ENCODE data around the gene SNCG. TPM values are rescaled to one million over a fixed set of nuclear protein-coding genes. Genes with fewer than 3 reads are reported as not detected.

Gene SNCG
- total and polyA plus RNA-seq, 2 of the 8 experiments (the other 6 are each of a cell fraction or from before 2014, with no cell fraction given), result 4.4 to 12.2 TPM

- no peak for DNase-seq (ENCODE audit: low read depth in 1 of 2, low spot score in 2 of 2)
- H3K4me2 ChIP-seq (ENCODE audit: insufficient read depth in 1 of 2, low read depth in 2 of 2, low read length in 2 of 2), result no peak overlapping the region
- no peak for TF ChIP-seq RNF2 (IDR thresholded peaks at IDR 0.05; ENCODE audit: borderline replicate concordance, low read depth, low read length, missing control alignments, poor library complexity, severe bottlenecking)
- TF ChIP-seq BACH1 (IDR thresholded peaks at IDR 0.05; ENCODE audit: low read length), result no peak
- TF ChIP-seq KDM5A (IDR thresholded peaks at IDR 0.05; ENCODE audit: low read length), result no peak
- no peak for TF ChIP-seq SRF (IDR thresholded peaks at IDR 0.05; ENCODE audit: low read depth, low read length)
- TF ChIP-seq MAFK (IDR thresholded peaks at IDR 0.05; ENCODE audit: low read depth, low read length), result no peak
- TF ChIP-seq RAD21 (IDR thresholded peaks at IDR 0.05 in 1 of 2, conservative IDR thresholded peaks at IDR 0.05 in 1 of 2; ENCODE audit: low read depth in 2 of 2, low read length in 2 of 2), result no peak
- no peak for TF ChIP-seq EGR1 (IDR thresholded peaks at IDR 0.05; ENCODE audit: borderline replicate concordance, low read depth, low read length)
- TF ChIP-seq BCL11A (IDR thresholded peaks at IDR 0.05; ENCODE audit: low read depth in 2 of 2, low read length in 2 of 2), result no peak
- TF ChIP-seq SP2 (IDR thresholded peaks at IDR 0.05; ENCODE audit: low read length), result no peak
- no peak for TF ChIP-seq TAF7 (optimal IDR thresholded peaks at IDR 0.05; ENCODE audit: borderline replicate concordance, low read depth, low read length)
- no peak for TF ChIP-seq HDAC6 (IDR thresholded peaks at IDR 0.05; ENCODE audit: low read depth, low read length)
- no peak for TF ChIP-seq JUN (IDR thresholded peaks at IDR 0.05; ENCODE audit: low read depth, low read length)
- TF ChIP-seq POLR2A (IDR thresholded peaks at IDR 0.05; ENCODE audit: control extremely low read depth in 1 of 2, low read depth in 2 of 2, low read length in 2 of 2), result no peak
Observed at GRCh38 chr10:86974484-86974883, 16.1 kb downstream of the SNCG start.

More at GRCh38 chr10:86974484-86974883, 16.1 kb downstream of the SNCG start:
- ChIA-PET POLR2A (ENCODE audit: partially characterized antibody) (interaction anchor here (1.3 kb wide), 1 partner anchor 14 kb away, joined by 3 read pairs; no protein-coding TSS in a partner anchor), CTCF (ENCODE audit: partially characterized antibody) (interaction anchor here (1.2 to 2.7 kb wide), 3 partner anchors 15 to 36 kb away, joined by 3 to 11 read pairs (median 4); no protein-coding TSS in a partner anchor)
- H3K23me2 ChIP-seq (ENCODE audit: low read depth, low read length), result peaks cover 12% of the 10 kb centered on the region; the same call in 1 of the 2 replicates
- H3K18ac ChIP-seq (ENCODE audit: extremely low read depth, low read length), result no peak overlapping the region
- no peak overlapping the region for H3K27ac ChIP-seq (ENCODE audit: low read depth, low read length)
- H3K27me3 ChIP-seq (replicated peaks in 1 of 4; ENCODE audit: control insufficient read depth in 3 of 4, extremely low read depth in 1 of 4, insufficient read depth in 3 of 4, low read length in 3 of 4), result peaks cover 1 to 20% (median 16%) of the 10 kb centered on the region in 4 experiments
- no peak overlapping the region for H3K14ac ChIP-seq (ENCODE audit: insufficient read length)
- H3K36me3 ChIP-seq (ENCODE audit: control insufficient read depth in 2 of 4, insufficient read depth in 4 of 4, low read length in 3 of 4), result no peaks in the 10 kb centered on the region
- no peak overlapping the region for H3K4ac ChIP-seq (replicated peaks; ENCODE audit: insufficient read length, low read depth, low read length)
- WGBS, 2 experiments (ENCODE audit: extremely low coverage in 1 of 2, insufficient coverage in 1 of 2, insufficient read length in 1 of 2, insufficient replicate concordance in 2 of 2, low coverage in 1 of 2, low lambda C conversion rate in 2 of 2, missing lambda C conversion rate in 1 of 2), result 91% methylated on average over 7 of the region's 7 CpGs; no CpG with 5 or more reads in 1 of the 2 experiments
- no peak overlapping the region for H2AK5ac ChIP-seq (ENCODE audit: low read depth, low read length)
- H3K23ac ChIP-seq (ENCODE audit: insufficient read length), result no peak overlapping the region
- H3K56ac ChIP-seq (replicated peaks; ENCODE audit: insufficient read length, low read depth, low read length), result no peak overlapping the region
- no peak for FAIRE-seq
- no peak overlapping the region for H2BK15ac ChIP-seq (ENCODE audit: low read length)
- no peak overlapping the region for H4K8ac ChIP-seq (ENCODE audit: extremely low read depth, insufficient read depth, low read length)
- H3K79me2 ChIP-seq (ENCODE audit: control insufficient read depth in 1 of 2, insufficient read depth in 2 of 2, low read length in 2 of 2), result no peaks in the 10 kb centered on the region
- no peaks in the 10 kb centered on the region for H3K9me3 ChIP-seq (ENCODE audit: insufficient read depth in 2 of 2, low read depth in 1 of 2, low read length in 1 of 2)
- H4K91ac ChIP-seq (replicated peaks; ENCODE audit: insufficient read length, low read length), result no peak overlapping the region
- H2BK5ac ChIP-seq (ENCODE audit: low read depth, low read length), result no peak overlapping the region
- no peaks in the 10 kb centered on the region for H3K79me1 ChIP-seq (ENCODE audit: low read depth, low read length)
- H3K9ac ChIP-seq (replicated peaks in 1 of 4; ENCODE audit: extremely low read depth in 1 of 4, low read depth in 3 of 4, low read length in 3 of 4), result no peak overlapping the region
- H2AFZ ChIP-seq (ENCODE audit: low read length), result no peak overlapping the region
- no peak overlapping the region for H3K4me3 ChIP-seq (ENCODE audit: extremely low read depth in 1 of 4, insufficient read depth in 2 of 4, low read depth in 3 of 4, low read length in 4 of 4)
- peaks cover 6 to 22% (median 16%) of the 10 kb centered on the region in 4 experiments for H3K4me1 ChIP-seq (replicated peaks in 1 of 4; ENCODE audit: control insufficient read depth in 3 of 4, insufficient read depth in 4 of 4, low read length in 3 of 4)
- H4K5ac ChIP-seq (ENCODE audit: insufficient read length, low read depth, low read length), result no peak overlapping the region
- H4K20me1 ChIP-seq (replicated peaks in 1 of 2; ENCODE audit: control insufficient read depth in 1 of 2, insufficient read depth in 2 of 2, low read length in 2 of 2), result no peaks in the 10 kb centered on the region
- H2BK120ac ChIP-seq (replicated peaks; ENCODE audit: low read depth, low read length), result no peak overlapping the region
- H2BK12ac ChIP-seq (ENCODE audit: low read depth, low read length), result peak overlapping the region; percentile 60; the same call in 1 of the 2 replicates
- H2BK20ac ChIP-seq (ENCODE audit: low read length), result peak overlapping the region; percentile 55; the same call in 1 of the 2 replicates

Measured in H1 (cell line).